Heart left ventricle (tissue), 16 donors: Measurements from ENCODE around the gene S100A4. TPM values are rescaled to one million over a fixed set of nuclear protein-coding genes. Genes with fewer than 3 reads are reported as not detected.
A peak's percentile ranks its signal among the peaks of the same experiment; 100 is the strongest.

Experiments
- ATAC-seq, 4 donors: fragments of 200-7000 bp; cut with Tn5 transposase; one replicate each; pipeline ENCODE4 v1.9.1; 2020 to 2022; ENCODE audit warnings: moderate library complexity in 4 of 4, mild to moderate bottlenecking in 3 of 4, moderate number of reproducible peaks in 1 of 4
- DNase-seq, 5 donors: peaks; one replicate each; pipeline ENCODE4 v3.0.0-alpha.2; 2020
- H3K27ac ChIP-seq, 12 donors: fragments of 200-600 bp; sonication (generic) in 4 of 12; one replicate each; pipeline versions ENCODE4 v1.5.0 to v1.8.0; 2016 to 2022; ENCODE audit warnings: mild to moderate bottlenecking in 2 of 12
- H3K27me3 ChIP-seq, 9 donors: fragments of 200-600 bp; sonication (generic) in 2 of 9; one replicate each; pipeline versions ENCODE4 v1.5.1 to v1.8.0; 2016 to 2022; ENCODE audit warnings: mild to moderate bottlenecking in 3 of 9
- H3K36me3 ChIP-seq, 9 donors: fragments of 200-600 bp; sonication (generic) in 2 of 9; one replicate each; pipeline versions ENCODE4 v1.5.0 to v1.8.0; 2018 to 2022; ENCODE audit warnings: mild to moderate bottlenecking in 2 of 9
- H3K4me1 ChIP-seq, 12 donors: fragments of 200-600 bp; sonication (generic) in 4 of 12; one replicate each; pipeline versions ENCODE4 v1.5.0 to v1.8.0; 2016 to 2022; ENCODE audit warnings: mild to moderate bottlenecking in 3 of 12
- H3K4me3 ChIP-seq, 12 donors: fragments of 200-600 bp; sonication (generic) in 4 of 12; one replicate each; pipeline versions ENCODE4 v1.5.0 to v1.8.0; 2017 to 2022; ENCODE audit warnings: mild to moderate bottlenecking in 9 of 12, moderate library complexity in 4 of 12
- H3K9me3 ChIP-seq, 12 donors: fragments of 200-600 bp; sonication (generic) in 4 of 12; one replicate each; pipeline versions ENCODE4 v1.5.0 to v1.8.0; 2016 to 2022; ENCODE audit warnings: mild to moderate bottlenecking in 1 of 12
- CTCF ChIP-seq, 12 donors: fragments of 200-600 bp; sonication (generic) in 4 of 12; IDR thresholded peaks; one replicate each; pipeline versions ENCODE4 v1.5.0 to v1.8.0; 2018 to 2022; ENCODE audit warnings: antibody characterized with exemption in 12 of 12, mild to moderate bottlenecking in 5 of 12
- POLR2A ChIP-seq, 2 donors: fragments of 450-650 bp; IDR thresholded peaks; one replicate each; pipeline ENCODE4 v1.6.1; 2017; ENCODE audit warnings: antibody characterized with exemption in 2 of 2, mild to moderate bottlenecking in 2 of 2, moderate library complexity in 2 of 2
- WGBS, 4 donors: extraction: QIAGEN DNeasy Blood & Tissue Kit in 2 of 4; methylation state at CpG; one replicate each; pipeline versions ENCODE4 v1.1.5 to v1.1.7; 2013 to 2018; 5-methylcytosine and 5-hydroxymethylcytosine counted together
- intact Hi-C, 10 donors: fragments of 100-400 bp; cut with DNase I; formaldehyde crosslinking; loops; one replicate each; pipeline versions ENCODE4 v1.11.1 to v1.14.2; 2022
- polyA plus RNA-seq, 2 donors: library from polyadenylated mRNA; stranded (reverse); fragments of 200-250 nt; gene quantifications; one replicate each; pipeline ENCODE4 v1.2.3, GENCODE V29; 2013
- total RNA-seq, 9 donors: library from RNA; depleted of rRNA in 2 of 9; stranded (reverse); fragments of >200 nt in 2 of 9; fragmentation: NEBNext Ultra II Directional in 3 of 9; extraction: Animal tissue kit (Norgen Biotek cat#: 25700) in 3 of 9; gene quantifications; one replicate each; pipeline versions ENCODE4 v1.1.0 to v1.2.4, GENCODE V29; 2016 to 2023
- donor health status: ischemic (EF 13 %, LVEDD 7.1; RV severe dilation, severe dysfunction).
- donor health status: healthy with polysubstance abuse.
- donor health status: DM: no; HTN: yes; CAD: no.
- donor health status: DM: no; HTN: no; CAD: no.
- donor health status: ischemic (EF 25% LVEDD 6.9; RV normal size, moderate dysfunction).
- donor health status: ischemic (EF 25% LVEDD 5.7; RV mildly dilated, moderate dysfunction).
- donor health status: healthy.
- donor health status: DM: yes; HTN: yes; CAD: no.
- donor health status: ischemic (EF 35%, LVEDD 5.7; RV mildly dilated, moderate dysfunction).
- donor health status: nonischemic (EF 11% LVEDD 7.7; RV severe dilation, severe dysfunction).
- donor health status: DM: yes; HTN: yes; CAD: no.
- donor health status: PGD.
- donor health status: ischemic (EF 29% LVEDD 5.4; RV normal size, mild dysfunction).
- donor health status: nonischemic (EF 23%, LVEDD 6.1; RV moderate dilation, normal function).

The S100A4 gene
- total and polyA plus RNA-seq, 11 donors: 56.9 to 398 (median 118) TPM

DNA sequence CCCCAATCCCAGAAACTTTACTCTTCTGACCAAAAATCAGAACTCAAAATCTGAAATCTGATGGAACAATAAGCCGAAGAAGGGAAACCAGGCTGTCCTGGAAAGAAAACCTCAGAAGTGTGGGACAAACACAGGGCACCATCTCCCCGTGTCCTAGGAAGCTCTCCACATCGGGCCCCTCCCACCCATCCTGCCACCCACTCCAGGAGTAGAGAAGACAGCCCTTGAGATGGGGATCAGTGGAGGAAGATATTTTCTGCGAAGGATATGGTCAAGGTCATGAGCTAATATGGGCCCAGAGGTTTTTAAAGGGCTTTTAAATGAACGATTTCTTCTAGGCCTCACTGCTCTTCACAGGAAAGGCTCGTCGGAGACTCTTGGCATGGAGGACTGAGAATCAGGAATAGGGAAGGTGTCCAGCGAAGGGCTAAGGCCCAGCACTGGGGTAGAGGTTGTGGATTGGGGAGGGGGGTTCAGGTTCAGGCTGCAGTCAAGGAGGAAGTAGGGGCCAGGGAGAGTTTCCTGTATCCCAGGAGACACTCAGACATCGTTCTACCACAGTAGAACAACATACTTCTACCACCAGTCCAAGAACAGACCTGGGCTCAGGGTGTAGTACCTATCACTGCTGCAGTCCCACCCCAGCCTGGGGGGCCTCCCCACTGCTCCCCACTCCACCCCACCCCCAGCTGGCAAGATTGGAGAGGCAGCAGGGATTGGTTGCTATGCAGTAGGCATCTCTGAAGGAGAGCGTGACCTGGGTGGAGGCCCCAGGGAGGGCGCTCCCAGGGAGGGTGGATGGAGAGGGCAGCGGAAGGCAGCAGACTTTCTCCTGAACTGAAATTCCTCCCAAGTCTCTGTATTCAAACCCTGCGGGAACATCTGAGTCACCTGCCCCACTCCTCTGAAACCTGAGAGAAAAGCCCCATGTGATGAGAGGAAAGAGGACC lies 3.7 kb downstream of the S100A4 start:
- Histone ChIP-seq H3K36me3 (peaks cover 0 to 18% (median 0%) of the 10 kb centered on the region in 9 donors), H3K27me3 (no peaks in the 10 kb centered on the region), H3K9me3 (no peaks in the 10 kb centered on the region), H3K27ac (peak overlapping the region in 5 of 12 donors; percentile 1 to 84 (median 37)), H3K4me3 (no peak overlapping the region), H3K4me1 (peaks cover 3 to 81% (median 26%) of the 10 kb centered on the region in 12 donors)
- ATAC-seq (no peak), DNase-seq (no peak)
- intact Hi-C loops: no loop called here
- TF ChIP-seq POLR2A (IDR thresholded peaks at IDR 0.05) (no peak), CTCF (IDR thresholded peaks at IDR 0.05) (no peak)
- 75 to 80% (median 77%) methylated on average over 12 to 13 of the region's 13 CpGs for WGBS, 4 donors

DNA sequence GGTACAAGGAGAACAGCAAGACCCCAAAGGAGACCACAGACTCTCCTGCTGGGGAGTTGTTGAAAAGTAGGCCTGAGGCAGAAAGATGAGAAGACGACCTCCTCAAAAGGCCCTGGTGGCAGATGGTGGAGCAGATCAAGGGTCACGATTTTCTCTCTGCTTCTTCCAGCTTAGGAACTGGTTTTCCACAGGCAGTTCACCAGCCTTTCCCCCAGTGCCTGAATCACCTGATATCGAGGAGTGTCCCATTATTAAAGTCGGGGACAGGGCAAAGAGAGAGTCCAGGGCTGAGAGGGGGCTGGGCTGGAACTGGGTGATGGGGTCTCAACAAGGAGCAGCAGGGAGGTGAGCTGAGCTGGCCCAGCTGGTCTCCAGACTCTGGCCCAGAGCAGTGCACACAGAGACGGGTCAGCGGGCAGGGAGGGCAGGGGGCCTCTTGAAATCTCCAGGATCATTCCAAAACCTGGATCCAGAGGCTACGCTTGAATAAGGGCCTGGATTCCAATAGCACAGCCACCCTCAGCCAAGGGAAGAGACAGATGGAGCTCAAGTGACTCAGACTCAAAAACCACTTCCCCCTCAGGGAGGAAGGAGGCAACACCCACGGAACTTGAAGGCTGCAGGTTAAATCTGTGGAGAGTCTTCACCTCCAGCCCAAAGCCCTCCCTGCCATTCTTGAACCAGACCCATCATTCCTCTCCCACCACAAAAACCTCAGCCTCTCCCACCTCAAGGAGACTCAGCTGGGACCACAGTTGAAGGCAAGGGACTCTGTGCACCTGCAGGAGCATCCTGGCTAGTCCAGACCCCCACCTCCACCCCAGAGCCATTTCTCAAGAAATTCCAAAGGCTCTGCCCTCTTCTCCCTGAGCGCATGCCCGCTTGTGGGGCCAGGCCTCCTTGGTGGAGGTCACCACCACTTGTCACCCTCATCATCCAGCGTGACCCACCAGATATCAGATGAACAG lies 4.9 kb downstream of the S100A4 start, which contains the start of gene S100A5:
Gene S100A5, minus strand, starts transcription at position 541 of the 968 bp plus-strand sequence. CDS start 743 bp downstream, outside the sequence.
- peaks cover 3 to 77% (median 26%) of the 10 kb centered on the region in 12 donors for H3K4me1 ChIP-seq
- ATAC-seq (no peak), DNase-seq (no peak)
- TF ChIP-seq POLR2A (IDR thresholded peaks at IDR 0.05) (no peak), CTCF (IDR thresholded peaks at IDR 0.05) (no peak)
- H3K4me3 ChIP-seq: no peak within 1 kb of the TSS
- intact Hi-C loops: no loop called here
- H3K36me3 ChIP-seq: peaks cover 0 to 18% (median 0%) of the 10 kb centered on the region in 9 donors
- no peaks in the 10 kb centered on the region for H3K27me3 ChIP-seq
- H3K27ac ChIP-seq: peak within 1 kb of the TSS in 8 of 12 donors; percentile 5 to 84 (median 36)
- 87 to 89% (median 88%) methylated on average over 11 of the region's 11 CpGs for WGBS, 4 donors
- no peaks in the 10 kb centered on the region for H3K9me3 ChIP-seq

DNA sequence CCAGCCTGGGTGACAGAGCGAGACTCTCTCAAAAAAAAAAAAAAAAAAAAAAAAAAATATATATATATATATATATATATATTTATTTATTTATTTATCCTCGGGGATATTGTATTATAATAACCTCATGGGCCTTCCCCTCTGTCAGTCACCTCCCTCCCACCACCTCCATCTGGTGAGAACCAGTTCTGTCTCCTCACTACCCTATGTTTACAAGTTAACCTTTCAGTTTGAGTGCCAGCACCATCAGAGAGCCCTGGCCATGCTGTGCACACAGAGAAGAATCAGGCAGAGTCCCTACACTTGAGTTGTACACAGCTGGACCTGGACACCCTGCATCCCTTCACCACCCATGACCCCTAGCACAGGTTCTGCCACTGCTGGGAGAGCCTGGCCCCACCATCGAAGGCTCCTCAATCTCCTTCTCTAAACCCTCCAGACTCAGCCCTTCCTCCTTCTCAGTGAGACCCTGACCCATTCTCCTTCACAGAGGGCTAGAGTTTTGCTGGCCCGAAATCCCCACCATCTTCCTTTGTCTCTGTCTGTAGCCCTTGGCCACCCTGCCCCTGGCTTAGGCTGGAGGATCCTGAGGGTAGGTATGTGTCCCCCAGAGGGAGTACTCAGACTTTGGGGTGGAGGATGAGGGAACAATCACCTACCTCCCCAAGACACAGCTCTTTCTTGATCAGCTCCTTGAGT lies 6.1 kb downstream of the S100A4 start:
- WGBS, 4 donors: 84 to 92% (median 90%) methylated on average over 4 of the region's 4 CpGs
- Histone ChIP-seq H3K27ac (peak overlapping the region in 1 of 12 donors; percentile 84), H3K4me1 (peaks cover 0 to 76% (median 20%) of the 10 kb centered on the region in 12 donors), H3K9me3 (no peaks in the 10 kb centered on the region), H3K4me3 (no peak overlapping the region), H3K27me3 (no peaks in the 10 kb centered on the region), H3K36me3 (peaks cover 0 to 20% (median 0%) of the 10 kb centered on the region in 9 donors)
- no peak for DNase-seq
- no peak for ATAC-seq
- intact Hi-C loops: loop anchor here in 1 of 10 donors (10.0 kb wide), 1 partner anchor 445 kb away; the partner anchor contains the start of gene RAB13
- TF ChIP-seq POLR2A (IDR thresholded peaks at IDR 0.05): no peak
- no peak for TF ChIP-seq CTCF (IDR thresholded peaks at IDR 0.05)
